GM12864 (cell line): ENCODE measurements around the gene HSP90AA1.
A peak's percentile ranks its signal among the peaks of the same experiment; 100 is the strongest.

Experiments
- DNase-seq: peaks from one replicate; pipeline ENCODE4 v3.0.0-alpha.2; 2011; ENCODE audit warnings: low read depth
- H3K4me3 ChIP-seq: 2 replicates; pipeline ENCODE4 v1.5.1; 2011; ENCODE audit warnings: mild to moderate bottlenecking, low read depth, low read length, control low read depth
- TF ChIP-seq, protein P1 (sequence below): IDR thresholded peaks from 2 replicates; pipeline ENCODE4 v1.5.1; 2011; ENCODE audit warnings: low read depth, mild to moderate bottlenecking, moderate library complexity, low read length, control low read depth, inconsistent platforms; ENCODE audit errors: missing control alignments

HSP90AA1 gene

DNA sequence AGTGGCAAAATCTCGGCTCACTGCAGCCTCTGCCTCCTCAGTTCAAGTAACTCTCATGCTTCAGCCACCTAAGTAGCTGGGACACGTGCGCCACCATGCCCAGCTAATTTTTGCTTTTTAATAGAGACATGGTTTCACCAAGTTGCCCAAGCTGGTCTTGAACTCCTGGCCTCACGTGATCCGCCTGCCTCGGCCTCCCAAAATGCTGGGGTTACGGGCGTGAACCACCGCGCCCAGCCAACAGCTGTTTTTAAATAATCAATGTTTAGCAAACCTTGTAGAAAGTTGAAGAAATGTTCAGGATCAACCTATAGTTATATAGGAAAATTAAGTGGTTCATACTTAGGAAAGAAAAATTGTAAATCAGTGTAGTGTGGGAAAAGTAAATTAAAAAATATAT lies 6.0 kb upstream of the HSP90AA1 start:
- TF ChIP-seq, protein P1, sequence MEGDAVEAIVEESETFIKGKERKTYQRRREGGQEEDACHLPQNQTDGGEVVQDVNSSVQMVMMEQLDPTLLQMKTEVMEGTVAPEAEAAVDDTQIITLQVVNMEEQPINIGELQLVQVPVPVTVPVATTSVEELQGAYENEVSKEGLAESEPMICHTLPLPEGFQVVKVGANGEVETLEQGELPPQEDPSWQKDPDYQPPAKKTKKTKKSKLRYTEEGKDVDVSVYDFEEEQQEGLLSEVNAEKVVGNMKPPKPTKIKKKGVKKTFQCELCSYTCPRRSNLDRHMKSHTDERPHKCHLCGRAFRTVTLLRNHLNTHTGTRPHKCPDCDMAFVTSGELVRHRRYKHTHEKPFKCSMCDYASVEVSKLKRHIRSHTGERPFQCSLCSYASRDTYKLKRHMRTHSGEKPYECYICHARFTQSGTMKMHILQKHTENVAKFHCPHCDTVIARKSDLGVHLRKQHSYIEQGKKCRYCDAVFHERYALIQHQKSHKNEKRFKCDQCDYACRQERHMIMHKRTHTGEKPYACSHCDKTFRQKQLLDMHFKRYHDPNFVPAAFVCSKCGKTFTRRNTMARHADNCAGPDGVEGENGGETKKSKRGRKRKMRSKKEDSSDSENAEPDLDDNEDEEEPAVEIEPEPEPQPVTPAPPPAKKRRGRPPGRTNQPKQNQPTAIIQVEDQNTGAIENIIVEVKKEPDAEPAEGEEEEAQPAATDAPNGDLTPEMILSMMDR: no peak
- H3K4me3 ChIP-seq: no peak overlapping the region
- DNase-seq: no peak

GRCh38 chr14:102090713-102091112 lies 3.9 kb upstream of the HSP90AA1 start:
- no peak overlapping the region for H3K4me3 ChIP-seq
- DNase-seq: no peak
- TF ChIP-seq, protein P1: no peak

GRCh38 chr14:102089621-102090343 lies 2.9 kb upstream of the HSP90AA1 start:
- no peak for DNase-seq
- TF ChIP-seq, protein P1: no peak
- H3K4me3 ChIP-seq: no peak overlapping the region

DNA sequence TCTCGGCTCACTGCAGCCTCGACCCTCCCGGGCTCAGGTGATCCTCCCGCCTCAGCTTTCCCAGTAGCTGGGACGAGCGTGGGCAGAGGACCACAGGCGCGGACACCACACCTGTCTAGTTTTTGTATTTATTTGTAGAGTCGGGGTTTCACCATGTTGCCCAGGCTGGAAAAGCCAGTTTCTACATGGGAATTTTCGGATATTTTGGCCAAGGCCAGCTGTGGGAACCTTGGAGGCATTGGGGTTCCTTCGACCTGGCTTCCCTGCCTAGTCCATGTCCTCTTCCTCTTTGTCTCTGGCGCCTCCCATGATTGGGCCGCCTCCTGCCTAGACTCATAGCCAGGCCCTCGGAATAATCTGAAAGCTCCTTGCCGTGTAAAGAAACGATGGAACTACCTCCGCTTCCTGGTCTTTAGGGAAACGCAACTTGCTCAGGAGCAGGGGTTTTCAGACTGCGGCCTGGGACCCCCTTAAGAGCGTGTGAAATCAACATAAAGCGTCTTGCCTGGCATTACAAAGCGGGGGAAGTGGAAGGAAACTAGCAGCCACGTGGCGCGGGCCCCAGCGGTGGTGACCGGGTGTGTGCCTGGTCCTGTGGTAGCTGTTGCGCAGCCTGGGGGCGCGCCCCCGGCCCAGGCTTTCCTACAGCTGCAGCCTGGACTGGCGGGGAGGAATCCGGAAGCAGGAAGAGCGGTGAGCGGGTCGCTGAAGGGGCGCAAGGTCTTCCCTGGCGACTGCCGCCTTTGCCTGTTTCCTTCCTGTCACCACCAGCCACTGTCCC lies 1.4 kb upstream of the HSP90AA1 start:
- TF ChIP-seq, protein P1: no peak
- no peak for DNase-seq
- H3K4me3 ChIP-seq: peak overlapping the region; percentile 91

DNA sequence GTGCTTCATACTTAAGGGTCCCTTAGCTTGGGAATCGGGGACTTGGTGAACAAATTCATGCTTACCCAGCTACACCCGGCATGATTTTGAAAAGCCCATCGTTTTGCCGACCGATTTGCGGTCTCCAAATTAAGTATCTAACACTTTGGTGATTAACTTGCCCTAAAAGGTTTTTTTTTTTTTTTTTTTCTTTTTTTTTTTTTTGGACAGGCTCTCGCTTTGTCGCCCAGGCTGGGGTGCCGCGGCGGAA lies 843 bp upstream of the HSP90AA1 start:
- no peak for DNase-seq
- TF ChIP-seq, protein P1: no peak
- peak overlapping the region; percentile 91 for H3K4me3 ChIP-seq

DNA sequence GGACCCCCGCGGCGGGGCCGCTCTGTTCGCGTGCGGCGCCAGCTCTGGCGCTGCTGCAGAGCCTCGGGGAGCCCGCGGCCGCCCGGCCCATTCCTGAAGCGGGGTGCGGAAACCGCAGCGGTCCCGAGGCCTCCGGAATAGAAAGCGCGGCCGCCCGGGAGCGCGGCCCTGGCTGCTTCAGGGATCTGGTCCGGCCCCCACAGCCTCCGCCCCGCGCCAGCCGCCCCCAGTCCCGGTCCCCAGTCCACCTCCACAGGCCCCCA lies 204 bp downstream of the HSP90AA1 start:
- DNase-seq: no peak
- H3K4me3 ChIP-seq: peak overlapping the region; percentile 82
- TF ChIP-seq, protein P1: no peak
